Hepatocyte (in vitro differentiated cells): Measurements from ENCODE around the gene EPHX1. TPM values are rescaled to one million over a fixed set of nuclear protein-coding genes. Genes with fewer than 3 reads are reported as not detected.
"Not testable (repeated sequence)": the region's sequence is repeated elsewhere in the genome, so short reads cannot be mapped to it uniquely, and the experiment has no call there.

Experiments used
- DNase-seq: peaks from one replicate; pipeline ENCODE4 v3.0.0-alpha.2; 2016; ENCODE audit warnings: low spot score
- H2AFZ ChIP-seq: fragments of 200-600 bp; sonication (generic); 2 replicates; pipeline ENCODE4 v1.6.0; 2016; ENCODE audit warnings: antibody characterized with exemption, mild to moderate bottlenecking
- H3K27ac ChIP-seq: fragments of 200-600 bp; sonication (generic); 2 replicates; pipeline ENCODE4 v1.5.1; 2016; ENCODE audit warnings: mild to moderate bottlenecking
- H3K27me3 ChIP-seq: fragments of 200-600 bp; sonication (generic); 2 replicates; pipeline ENCODE4 v1.6.1; 2016
- H3K36me3 ChIP-seq: fragments of 200-600 bp; sonication (generic); replicated peaks from 2 replicates; pipeline ENCODE4 v1.5.1; 2016; ENCODE audit warnings: low read depth; ENCODE audit not compliant: insufficient read depth
- H3K4me1 ChIP-seq: fragments of 200-600 bp; sonication (generic); 2 replicates; pipeline ENCODE4 v1.5.1; 2016; ENCODE audit warnings: mild to moderate bottlenecking, moderate library complexity; ENCODE audit not compliant: insufficient read depth
- H3K4me2 ChIP-seq: fragments of 200-600 bp; sonication (generic); 2 replicates; pipeline ENCODE4 v1.6.0; 2016
- H3K4me3 ChIP-seq: fragments of 200-600 bp; sonication (generic); 2 replicates; pipeline ENCODE4 v1.5.1; 2016; ENCODE audit warnings: mild to moderate bottlenecking
- H3K79me2 ChIP-seq: fragments of 200-600 bp; sonication (generic); 2 replicates; pipeline ENCODE4 v1.6.0; 2017; ENCODE audit warnings: mild to moderate bottlenecking
- H3K9me2 ChIP-seq: fragments of 200-600 bp; sonication (generic); replicated peaks from 2 replicates; pipeline ENCODE4 v1.6.0; 2017; ENCODE audit warnings: mild to moderate bottlenecking; ENCODE audit not compliant: insufficient read depth
- H3K9me3 ChIP-seq: fragments of 200-600 bp; sonication (generic); 2 replicates; pipeline ENCODE4 v1.5.1; 2016; ENCODE audit warnings: low read depth, mild to moderate bottlenecking
- H4K20me1 ChIP-seq: fragments of 200-600 bp; sonication (generic); 2 replicates; pipeline ENCODE4 v1.6.0; 2016; ENCODE audit warnings: mild to moderate bottlenecking; ENCODE audit not compliant: insufficient read depth, poor library complexity, severe bottlenecking
- EZH2 ChIP-seq: fragments of 200-600 bp; sonication (generic); IDR thresholded peaks from 2 replicates; pipeline ENCODE4 v1.6.1; 2016; ENCODE audit warnings: antibody characterized with exemption, mild to moderate bottlenecking, borderline replicate concordance
- EZH2phosphoT487 ChIP-seq: fragments of 200-600 bp; sonication (generic); IDR thresholded peaks from one replicate; pipeline ENCODE4 v1.6.1; 2018; ENCODE audit warnings: antibody characterized with exemption, mild to moderate bottlenecking, low read depth, moderate library complexity; ENCODE audit not compliant: unreplicated experiment, severe bottlenecking
- WGBS: methylation state at CpG from one replicate; pipeline ENCODE4 v1.1.6; 2016; ENCODE audit warnings: low lambda C conversion rate; ENCODE audit errors: missing lambda C conversion rate; 5-methylcytosine and 5-hydroxymethylcytosine counted together
- polyA plus RNA-seq: library from polyadenylated mRNA; unstranded; fragments of >200 nt; fragmentation: Nextera tagmentation; extraction: Ambion mirVana; gene quantifications from 2 replicates; pipeline ENCODE4 v1.2.1, GENCODE V29; 2016
- total RNA-seq: library from RNA; depleted of rRNA; stranded (reverse); fragments of >200 nt; gene quantifications from 2 replicates; pipeline ENCODE4 v1.2.3, GENCODE V29; 2014
- TF ChIP-seq, protein P1 (sequence below): fragments of 200-600 bp; sonication (generic); IDR thresholded peaks from 2 replicates; pipeline ENCODE4 v1.5.1; 2016; ENCODE audit warnings: antibody characterized with exemption, mild to moderate bottlenecking; ENCODE audit not compliant: poor library complexity

EPHX1 gene
- total and polyA plus RNA-seq, 2 experiments from 2014 or later: 133 to 138 TPM

DNA sequence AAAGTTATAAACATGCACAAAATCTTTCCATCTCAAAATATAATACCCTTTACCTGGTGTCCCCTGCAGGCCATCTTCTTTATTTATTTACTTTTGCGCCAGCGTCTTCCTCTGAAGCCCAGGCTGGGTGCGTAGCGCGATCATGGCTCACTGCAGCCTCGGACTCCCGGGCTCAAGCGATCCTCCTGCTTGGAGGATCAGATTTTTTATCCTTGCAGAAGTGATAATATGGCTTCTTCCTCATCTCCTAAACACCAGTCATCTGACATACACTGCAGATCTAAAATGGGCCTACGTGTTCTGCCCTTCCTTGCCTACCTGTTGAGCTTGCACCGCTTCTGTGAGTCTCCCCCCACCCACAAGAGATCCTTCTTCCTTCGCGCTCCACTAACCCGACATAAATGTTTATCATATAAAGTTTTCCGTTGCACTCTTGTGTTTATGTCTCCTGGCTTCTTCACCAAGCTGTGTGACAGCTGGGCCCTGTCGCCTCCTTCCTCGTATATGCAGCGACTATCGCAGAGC lies 32.8 kb upstream of the EPHX1 start:
- Histone ChIP-seq H3K27ac (peak overlapping the region; percentile 76), H3K4me1 (peaks cover 29% of the 10 kb centered on the region), H3K9me2 (no peaks in the 10 kb centered on the region), H3K4me3 (peak overlapping the region; percentile 20), H3K27me3 (no peaks in the 10 kb centered on the region), H4K20me1 (peaks cover 32% of the 10 kb centered on the region), H3K79me2 (peaks cover 45% of the 10 kb centered on the region), H3K4me2 (peak overlapping the region; percentile 77), H3K9me3 (no peaks in the 10 kb centered on the region), H3K36me3 (no peaks in the 10 kb centered on the region), H2AFZ (peak overlapping the region; percentile 70)
- 29% methylated on average over 18 of the region's 18 CpGs for WGBS
- DNase-seq: no peak
- TF ChIP-seq, protein P1, sequence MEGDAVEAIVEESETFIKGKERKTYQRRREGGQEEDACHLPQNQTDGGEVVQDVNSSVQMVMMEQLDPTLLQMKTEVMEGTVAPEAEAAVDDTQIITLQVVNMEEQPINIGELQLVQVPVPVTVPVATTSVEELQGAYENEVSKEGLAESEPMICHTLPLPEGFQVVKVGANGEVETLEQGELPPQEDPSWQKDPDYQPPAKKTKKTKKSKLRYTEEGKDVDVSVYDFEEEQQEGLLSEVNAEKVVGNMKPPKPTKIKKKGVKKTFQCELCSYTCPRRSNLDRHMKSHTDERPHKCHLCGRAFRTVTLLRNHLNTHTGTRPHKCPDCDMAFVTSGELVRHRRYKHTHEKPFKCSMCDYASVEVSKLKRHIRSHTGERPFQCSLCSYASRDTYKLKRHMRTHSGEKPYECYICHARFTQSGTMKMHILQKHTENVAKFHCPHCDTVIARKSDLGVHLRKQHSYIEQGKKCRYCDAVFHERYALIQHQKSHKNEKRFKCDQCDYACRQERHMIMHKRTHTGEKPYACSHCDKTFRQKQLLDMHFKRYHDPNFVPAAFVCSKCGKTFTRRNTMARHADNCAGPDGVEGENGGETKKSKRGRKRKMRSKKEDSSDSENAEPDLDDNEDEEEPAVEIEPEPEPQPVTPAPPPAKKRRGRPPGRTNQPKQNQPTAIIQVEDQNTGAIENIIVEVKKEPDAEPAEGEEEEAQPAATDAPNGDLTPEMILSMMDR: no peak
- TF ChIP-seq EZH2 (no peak), EZH2phosphoT487 (no peak)

DNA sequence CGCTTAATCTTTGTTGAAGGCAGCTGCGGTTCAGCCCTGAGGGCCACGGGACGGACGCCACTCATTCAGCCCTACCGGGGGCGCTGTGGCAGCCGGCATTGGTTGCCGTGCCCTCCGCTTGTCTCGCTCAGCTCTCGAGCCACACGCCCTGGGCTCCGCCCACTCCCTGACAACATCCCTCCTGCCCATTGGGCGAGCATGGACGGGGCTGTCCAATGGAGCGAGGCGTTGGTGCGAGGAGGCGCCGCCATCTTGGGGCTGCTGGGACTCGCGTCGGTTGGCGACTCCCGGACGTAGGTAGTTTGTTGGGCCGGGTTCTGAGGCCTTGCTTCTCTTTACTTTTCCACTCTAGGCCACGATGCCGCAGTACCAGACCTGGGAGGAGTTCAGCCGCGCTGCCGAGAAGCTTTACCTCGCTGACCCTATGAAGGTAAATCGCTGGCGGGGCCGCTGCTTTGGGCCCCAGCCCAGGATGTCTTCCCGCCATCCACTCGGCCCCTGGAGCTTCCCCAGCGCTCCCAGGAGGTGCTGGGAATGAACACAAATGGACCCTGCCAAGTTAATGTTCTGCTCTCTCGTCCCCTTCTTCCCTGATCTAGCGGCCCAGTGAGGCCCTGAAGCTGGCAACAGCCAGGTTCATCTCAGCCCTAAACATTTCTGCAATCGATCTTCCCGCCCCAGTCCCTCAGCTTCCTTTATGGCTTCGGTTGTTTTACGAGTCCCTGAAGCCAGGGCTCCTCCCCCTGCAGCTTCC lies 32.2 kb upstream of the EPHX1 start, which contains the start of gene SRP9:
TSS of gene SRP9 (plus strand) at position 244 of the 754 bp plus-strand sequence. CDS start at position 359, 115 bp downstream.
- peak within 1 kb of the TSS; percentile 70 for H2AFZ ChIP-seq
- peak within 1 kb of the TSS; percentile 96 for H3K27ac ChIP-seq
- H4K20me1 ChIP-seq: peaks cover 39% of the 10 kb centered on the region
- H3K36me3 ChIP-seq: no peaks in the 10 kb centered on the region
- H3K4me2 ChIP-seq: peak within 1 kb of the TSS; percentile 81
- H3K4me3 ChIP-seq: peak within 1 kb of the TSS; percentile 85
- 1% methylated on average over 40 of the region's 46 CpGs for WGBS
- H3K9me3 ChIP-seq: no peaks in the 10 kb centered on the region
- TF ChIP-seq, protein P1: peak; percentile 90
- no peak for TF ChIP-seq EZH2phosphoT487
- peak; percentile 100 for DNase-seq
- H3K9me2 ChIP-seq: no peaks in the 10 kb centered on the region
- H3K4me1 ChIP-seq: peaks cover 28% of the 10 kb centered on the region
- peaks cover 51% of the 10 kb centered on the region for H3K79me2 ChIP-seq
- no peaks in the 10 kb centered on the region for H3K27me3 ChIP-seq

DNA sequence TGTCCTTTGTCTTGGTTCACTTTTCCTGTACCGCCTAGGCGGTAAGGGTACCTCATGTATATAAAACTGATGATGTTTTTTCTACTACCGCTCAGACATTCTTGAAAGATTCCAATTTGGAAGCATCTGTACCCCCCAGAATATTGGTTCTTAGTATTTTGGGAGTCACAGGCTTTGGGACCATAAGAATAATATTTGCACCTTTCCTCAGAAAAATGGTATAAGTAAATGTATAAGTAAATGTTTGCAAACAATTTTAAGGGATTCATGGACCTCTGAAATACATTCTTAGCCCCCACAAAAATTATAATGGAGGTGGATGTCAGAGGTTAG lies 31.6 kb upstream of the EPHX1 start:
- Histone ChIP-seq H3K9me3 (no peaks in the 10 kb centered on the region), H3K4me2 (peak overlapping the region; percentile 81), H4K20me1 (peaks cover 44% of the 10 kb centered on the region), H3K27me3 (no peaks in the 10 kb centered on the region), H2AFZ (peak overlapping the region; percentile 21), H3K79me2 (peaks cover 57% of the 10 kb centered on the region), H3K4me3 (peak overlapping the region; percentile 85), H3K36me3 (no peaks in the 10 kb centered on the region), H3K4me1 (peaks cover 23% of the 10 kb centered on the region), H3K9me2 (no peaks in the 10 kb centered on the region), H3K27ac (peak overlapping the region; percentile 96)
- no peak for DNase-seq
- 0% methylated on average over 3 of the region's 3 CpGs for WGBS
- TF ChIP-seq, protein P1: no peak
- no peak for TF ChIP-seq EZH2
- TF ChIP-seq EZH2phosphoT487: no peak

DNA sequence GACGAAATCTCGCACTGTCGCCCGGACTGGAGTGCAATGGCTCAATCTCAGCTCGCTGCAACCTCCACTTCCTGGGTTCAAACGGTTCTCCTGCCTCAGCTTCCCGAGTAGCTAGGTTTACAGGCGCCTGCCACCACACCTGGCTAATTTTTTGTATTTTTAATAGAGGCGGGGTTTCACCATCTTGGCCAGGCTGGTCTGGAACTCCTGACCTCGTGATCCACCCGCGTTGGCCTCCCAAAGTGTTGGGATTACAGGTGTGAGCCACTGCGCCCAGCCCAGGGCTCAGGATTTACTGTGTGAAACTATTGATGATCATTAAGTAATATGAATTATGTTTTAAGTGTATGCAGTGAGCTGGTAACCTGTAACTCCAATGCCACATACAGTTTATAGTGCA lies 30.8 kb upstream of the EPHX1 start:
- H4K20me1 ChIP-seq: peaks cover 51% of the 10 kb centered on the region
- not testable (repeated sequence) for H2AFZ ChIP-seq, H3K9me2 ChIP-seq, DNase-seq, H3K36me3 ChIP-seq, H3K9me3 ChIP-seq, H3K27me3 ChIP-seq
- H3K4me3 ChIP-seq: peak overlapping the region; percentile 85
- peak overlapping the region; percentile 96 for H3K27ac ChIP-seq
- peaks cover 23% of the 10 kb centered on the region for H3K4me1 ChIP-seq
- peaks cover 64% of the 10 kb centered on the region for H3K79me2 ChIP-seq
- peak overlapping the region; percentile 81 for H3K4me2 ChIP-seq
- 49% methylated on average over 13 of the region's 13 CpGs for WGBS
